Left renal cortex interstitium (tissue), 4 donors: ENCODE results near the gene TDO2. TPM values are rescaled to one million over a fixed set of nuclear protein-coding genes. Genes with fewer than 3 reads are reported as not detected.
A peak's percentile ranks its signal among the peaks of the same experiment; 100 is the strongest.
"Not testable (repeated sequence)": the region's sequence is repeated elsewhere in the genome, so short reads cannot be mapped to it uniquely, and the experiment has no call there.

ENCODE experiments used
- DNase-seq, 4 donors: peaks; one replicate each; pipeline ENCODE4 v3.0.0-alpha.2; 2013; ENCODE audit warnings: low read depth in 4 of 4, low spot score in 2 of 4, missing footprints in 1 of 4
- polyA plus RNA-seq, 4 donors: library from polyadenylated mRNA; unstranded; fragments of 120-200 nt; gene quantifications; one replicate each; pipeline ENCODE4 v1.2.1, GENCODE V29; 2013; ENCODE audit not compliant: insufficient read length in 4 of 4

Gene TDO2
- polyA plus RNA-seq, 4 donors, result 2.8 to 4.0 (median 3.3) TPM

- peak in 1 of 4 donors; percentile 28 for DNase-seq
Measured at GRCh38 chr4:155906554-155907247, 3.2 kb downstream of the TDO2 start.

GRCh38 chr4:155907556-155907955, 4.1 kb downstream of the TDO2 start:
- no peak for DNase-seq

DNA sequence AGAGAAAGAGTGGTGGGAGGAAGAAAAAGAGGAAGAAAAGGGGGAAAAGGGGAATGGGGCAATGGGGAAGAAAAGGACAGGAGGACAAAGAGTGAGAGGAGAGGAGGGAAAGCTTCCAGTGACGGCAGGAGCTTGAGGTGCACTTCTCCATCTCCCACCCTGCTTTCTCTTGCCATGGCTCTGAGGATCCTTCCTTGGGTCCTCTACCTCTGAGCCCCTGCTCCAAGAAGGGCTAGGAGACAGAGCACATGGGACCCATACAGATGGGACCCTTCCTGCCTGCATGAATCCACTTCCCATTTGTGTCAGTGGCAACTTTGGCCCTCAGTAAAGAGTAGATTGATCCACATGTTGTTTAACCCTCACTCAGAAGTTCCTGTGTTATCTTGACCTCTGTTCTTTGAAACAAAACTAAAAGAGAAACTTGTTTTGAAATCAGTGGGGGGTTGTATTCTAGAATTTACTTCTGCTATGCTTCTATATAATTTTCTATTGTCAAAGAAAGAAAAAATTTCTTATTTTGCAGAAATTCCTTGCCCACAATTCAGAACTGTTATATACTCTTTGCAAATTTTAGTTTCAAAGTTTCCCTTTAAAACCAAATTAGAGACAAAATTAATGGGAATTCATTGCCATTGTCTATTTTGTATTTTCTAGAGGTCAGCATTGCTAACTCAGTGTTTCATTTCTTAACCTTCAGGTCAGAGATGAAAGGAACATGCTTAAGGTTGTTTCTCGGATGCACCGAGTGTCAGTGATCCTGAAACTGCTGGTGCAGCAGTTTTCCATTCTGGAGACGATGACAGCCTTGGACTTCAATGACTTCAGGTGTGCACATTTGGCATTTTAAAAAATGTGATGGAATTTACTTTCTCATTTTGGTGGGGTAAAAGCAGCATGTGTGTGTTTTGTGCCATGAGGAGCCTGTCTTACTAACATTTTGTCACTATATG, 5.0 kb downstream of the TDO2 start:
- no peak for DNase-seq

DNA sequence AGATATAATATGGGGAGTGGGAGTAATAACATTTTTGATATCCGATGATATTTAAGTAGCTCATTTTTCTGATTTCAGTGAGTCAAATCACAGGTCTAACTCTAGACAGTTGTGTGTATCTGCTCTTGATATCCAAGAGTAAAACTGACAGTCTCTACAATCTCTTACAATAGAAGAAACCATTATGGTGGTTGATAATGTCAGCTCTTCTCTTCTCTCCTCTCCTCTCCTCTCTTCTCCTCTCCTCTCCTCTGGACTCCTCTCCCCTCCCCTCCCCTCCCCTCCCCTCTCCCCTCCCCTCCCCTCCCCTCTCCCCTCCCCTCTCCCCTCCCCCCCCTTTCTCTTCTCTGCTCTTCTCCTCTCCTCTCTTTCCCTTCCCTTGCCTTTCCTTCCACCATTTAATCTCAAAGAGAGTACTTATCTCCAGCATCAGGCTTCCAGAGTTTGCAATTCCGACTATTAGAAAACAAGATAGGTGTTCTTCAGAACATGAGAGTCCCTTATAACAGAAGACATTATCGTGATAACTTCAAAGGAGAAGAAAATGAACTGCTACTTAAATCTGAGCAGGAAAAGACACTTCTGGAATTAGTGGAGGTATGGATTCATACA, 6.2 kb downstream of the TDO2 start:
- no peak for DNase-seq

DNA sequence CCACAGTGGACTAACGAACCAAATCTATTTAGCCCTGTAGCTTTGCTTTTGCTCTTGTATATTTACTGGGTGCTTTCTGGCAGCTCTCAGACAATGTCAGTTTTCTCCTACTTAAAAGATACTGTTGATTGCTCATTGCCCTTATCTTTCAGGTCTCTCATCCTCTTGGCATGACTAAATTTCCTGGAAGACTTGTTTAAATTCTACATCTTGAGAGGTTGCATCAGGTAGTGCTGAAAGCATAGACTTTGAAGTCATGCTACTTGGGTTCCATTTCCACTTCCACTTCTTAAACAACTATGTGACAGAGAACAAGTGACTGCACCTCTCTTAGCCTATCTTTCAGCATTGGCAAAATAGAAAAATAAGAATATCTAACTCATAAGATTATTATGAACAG, 8.4 kb downstream of the TDO2 start:
- no peak for DNase-seq

DNA sequence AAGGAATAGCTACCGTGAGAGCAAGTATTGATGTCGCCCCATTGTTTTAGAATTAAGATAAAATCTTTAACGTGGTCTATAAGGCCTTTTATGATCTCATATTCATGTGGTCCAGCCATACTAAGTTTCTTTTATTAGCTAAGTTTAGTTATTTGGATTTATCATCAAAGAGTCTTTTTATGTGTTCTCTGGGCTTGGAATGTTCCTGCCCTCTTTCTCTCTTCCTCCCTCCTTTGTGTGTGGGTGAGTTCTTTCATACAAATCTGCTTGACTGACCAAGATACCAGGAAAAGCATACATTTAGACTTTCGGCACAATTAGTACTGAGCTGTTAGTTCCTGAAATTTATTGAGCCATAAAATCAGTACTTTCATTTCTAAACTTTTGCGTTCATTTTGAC, 11.3 kb downstream of the TDO2 start:
- no peak for DNase-seq

DNA sequence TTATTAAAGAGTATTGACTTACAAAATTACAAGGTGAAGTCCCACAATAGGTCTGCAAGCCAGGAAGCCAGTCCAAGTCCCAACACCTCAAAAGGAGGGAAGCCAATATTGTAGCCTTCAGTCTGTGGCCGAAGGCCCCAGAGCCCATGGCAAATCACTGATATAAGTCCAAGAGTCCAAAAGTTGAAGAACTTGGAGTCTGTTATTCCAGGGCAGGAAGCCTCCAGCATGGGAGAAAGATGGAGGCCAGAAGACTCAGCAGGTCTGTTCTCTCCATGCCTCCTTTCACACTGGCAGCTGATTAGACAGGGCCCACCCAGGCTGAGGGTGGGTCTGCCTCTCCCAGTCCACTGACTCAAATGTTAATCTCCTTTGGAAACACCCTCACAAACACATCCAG, 18.1 kb downstream of the TDO2 start:
- DNase-seq, result no peak

DNA sequence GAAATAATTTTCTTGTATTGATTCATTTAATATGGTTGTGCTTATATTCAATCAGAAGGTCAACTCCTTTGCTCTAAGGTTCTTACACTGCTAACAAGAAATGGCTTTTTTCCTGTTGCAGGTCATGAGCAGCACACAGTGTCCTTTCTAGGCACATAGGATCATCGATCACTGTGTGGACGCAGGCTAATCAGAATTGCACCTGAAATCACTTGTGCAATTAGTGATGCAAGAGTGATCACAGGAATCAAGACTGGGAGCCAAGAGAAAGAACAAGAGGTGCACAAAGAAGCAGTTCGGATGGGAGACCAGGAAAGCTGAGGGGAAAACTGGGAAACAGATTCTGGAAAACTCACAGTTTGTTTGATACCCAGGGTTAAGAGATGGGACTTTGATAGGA, 21.1 kb downstream of the TDO2 start:
- no peak for DNase-seq

DNA sequence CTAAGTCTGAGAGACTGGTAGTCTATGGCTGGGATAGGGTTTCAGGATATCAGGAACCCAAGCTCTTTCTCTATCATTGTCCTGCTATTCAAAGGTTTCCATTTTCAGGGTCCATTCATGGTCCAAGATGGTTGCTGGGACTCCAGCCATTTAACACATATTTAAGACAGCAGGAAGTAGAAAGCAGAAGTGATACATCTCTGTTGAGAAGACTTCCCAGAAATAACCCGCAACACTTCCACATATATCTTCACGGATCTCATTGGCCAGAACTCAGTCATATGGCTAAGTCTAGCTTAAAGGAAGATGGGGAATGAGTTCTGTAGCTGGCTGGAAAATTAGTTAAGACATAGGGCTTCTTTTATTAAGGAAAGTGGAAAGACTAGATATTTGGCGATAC, 26.3 kb downstream of the TDO2 start:
- no peak for DNase-seq

DNA sequence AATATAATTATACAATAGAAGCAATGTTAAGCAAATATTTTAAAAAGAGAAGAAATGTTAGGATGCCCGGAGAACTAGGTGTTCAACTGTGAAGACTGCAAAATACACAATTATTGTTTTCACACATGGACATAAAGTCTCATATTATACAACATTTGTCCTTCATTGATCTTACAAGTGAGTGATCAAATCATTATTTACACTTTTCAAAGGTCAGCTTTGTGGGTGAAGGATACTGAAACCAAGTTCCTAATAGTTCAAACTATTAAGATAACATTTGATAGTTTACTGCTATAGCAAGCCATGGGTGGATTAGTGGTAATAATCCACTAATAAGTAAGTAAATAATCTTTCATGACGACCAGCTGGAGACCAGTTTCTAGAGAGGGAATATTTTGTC, 26.8 kb downstream of the TDO2 start:
- DNase-seq, result no peak

- DNase-seq, result no peak
Measured at GRCh38 chr4:155931634-155932033, 28.1 kb downstream of the TDO2 start.

DNA sequence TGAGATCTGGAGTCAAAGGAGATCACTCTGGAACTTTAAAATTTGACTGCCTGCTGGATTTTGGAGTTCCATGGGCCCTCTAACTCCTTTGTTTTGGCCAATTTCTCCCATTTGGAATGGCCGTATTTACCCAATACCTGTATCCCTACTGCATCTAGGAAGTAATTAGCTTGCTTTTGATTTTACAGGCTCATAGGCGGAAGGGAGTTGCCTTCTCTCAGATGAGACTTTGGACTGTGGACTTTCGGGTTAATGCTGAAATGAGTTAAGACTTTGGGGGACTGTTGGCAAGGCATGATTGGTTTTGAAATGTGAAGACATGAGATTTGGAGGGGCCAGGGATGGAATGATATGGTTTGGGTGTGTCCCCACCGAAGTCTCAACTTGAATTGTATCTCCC, 31.1 kb downstream of the TDO2 start:
- not testable (repeated sequence) for DNase-seq

DNA sequence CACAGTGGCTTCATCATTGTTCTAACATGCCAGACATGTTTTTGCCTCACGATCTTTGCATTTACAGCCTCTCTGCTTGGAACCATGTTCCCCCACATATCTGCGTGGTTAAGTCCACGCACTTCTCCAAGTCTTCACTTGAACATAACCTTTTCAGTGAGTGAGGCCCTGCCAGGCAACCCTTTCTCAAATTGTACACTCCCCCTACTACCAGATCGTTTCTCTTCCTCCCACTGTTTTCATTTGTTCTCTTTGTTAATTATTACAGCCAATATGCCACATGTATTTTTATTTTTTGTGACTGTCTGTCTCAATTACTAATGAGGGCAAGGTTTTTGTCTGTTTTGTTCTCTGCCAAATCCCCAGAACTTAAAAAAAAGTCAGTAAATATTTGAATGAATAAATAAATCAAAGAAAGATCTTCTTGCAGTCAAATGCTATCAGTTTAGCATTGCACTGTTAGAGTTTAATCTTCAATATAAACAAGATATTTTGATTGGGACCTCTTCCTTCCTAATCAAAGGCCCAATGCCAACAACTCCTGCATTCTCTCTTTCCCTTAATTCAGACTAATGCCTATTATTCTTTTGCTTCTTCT, 32.0 kb downstream of the TDO2 start:
- DNase-seq, result no peak

DNA sequence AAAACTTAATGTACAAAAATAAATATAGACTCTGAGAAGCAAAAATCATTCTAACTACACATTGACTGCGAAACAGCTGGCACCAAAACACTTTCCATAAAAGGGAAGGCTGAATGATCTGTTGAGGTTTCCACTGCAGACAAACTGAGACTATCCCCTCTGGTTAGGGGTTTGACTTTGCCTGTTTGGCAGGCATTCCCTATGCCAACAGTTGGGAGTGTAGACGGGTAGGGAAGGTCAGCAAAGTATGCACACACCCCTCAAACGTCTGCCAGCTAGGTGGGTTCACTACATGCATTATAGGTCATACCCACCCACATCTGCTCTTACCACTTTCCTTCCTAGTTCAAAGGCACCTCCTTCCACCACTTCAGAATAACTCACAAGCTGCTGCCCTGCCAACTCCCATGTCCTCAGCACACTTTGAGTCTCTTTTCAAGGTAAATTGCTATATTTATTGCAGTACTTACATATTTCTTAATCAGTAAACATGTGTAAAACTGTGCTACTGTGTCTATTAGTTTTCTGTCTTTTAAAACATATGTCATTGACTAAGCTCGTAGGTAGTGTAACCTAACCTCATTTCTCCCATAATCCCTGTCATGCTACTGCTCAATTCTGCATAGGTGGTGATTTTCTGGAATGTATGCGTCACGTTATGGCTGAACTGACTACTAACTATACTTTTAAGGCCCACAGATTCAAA, 37.7 kb downstream of the TDO2 start:
- no peak for DNase-seq

DNA sequence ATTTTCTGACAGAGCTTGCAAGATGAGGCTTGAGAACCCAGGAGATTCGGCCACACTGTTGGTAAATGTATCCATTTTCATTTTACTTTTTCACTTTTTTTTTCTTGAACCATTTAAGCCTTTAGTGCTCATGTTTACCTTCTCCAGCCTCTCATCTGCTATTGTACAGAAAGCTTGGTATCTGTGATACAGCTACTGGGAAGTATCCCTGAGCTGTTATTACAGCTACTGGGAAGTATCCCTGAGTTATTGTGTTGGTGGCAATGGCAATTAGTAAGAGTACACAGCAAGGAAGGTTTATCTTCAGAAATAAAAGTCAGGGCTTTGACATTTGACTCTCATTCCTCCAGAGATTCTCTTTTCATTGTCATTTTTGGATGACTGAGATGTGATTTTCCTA, 38.3 kb downstream of the TDO2 start:
- DNase-seq, result no peak

GRCh38 chr4:155943605-155944291, 40.3 kb downstream of the TDO2 start:
- no peak for DNase-seq

- no peak for DNase-seq
Measured at GRCh38 chr4:155944516-155944915, 41.0 kb downstream of the TDO2 start.

- no peak for DNase-seq
Measured at GRCh38 chr4:155946486-155946885, 43.0 kb downstream of the TDO2 start.

GRCh38 chr4:155948541-155948940, 45.0 kb downstream of the TDO2 start:
- no peak for DNase-seq

GRCh38 chr4:155950461-155950860, 47.0 kb downstream of the TDO2 start:
- no peak for DNase-seq
